Activated CD4-positive, alpha-beta T cell treated with anti-CD3 and anti-CD28 coated beads for 36 hours (primary cell): Measurements from ENCODE around the gene SLC39A2. TPM values are rescaled to one million over a fixed set of nuclear protein-coding genes. Genes with fewer than 3 reads are reported as not detected.
A peak's percentile ranks its signal among the peaks of the same experiment; 100 is the strongest.
"Not testable (repeated sequence)": the region's sequence is repeated elsewhere in the genome, so short reads cannot be mapped to it uniquely, and the experiment has no call there.

Source experiments
- ATAC-seq: fragments of 200-7000 bp; cut with Tn5 transposase; one replicate; pipeline ENCODE4 v1.10.0; 2021; ENCODE audit warnings: mild to moderate bottlenecking, moderate library complexity
- CTCF ChIA-PET: fragments of 350-600 bp; sonication (Branson Sonifier 250); formaldehyde crosslinking; loops from one replicate; lab custom pipeline; 2021; ENCODE audit warnings: antibody characterized with exemption; lab: Charles Lee
- POLR2A ChIA-PET: fragments of 350-600 bp; sonication (Branson Sonifier 250); formaldehyde crosslinking; loops from one replicate; lab custom pipeline; 2021; ENCODE audit warnings: antibody characterized with exemption, inconsistent platforms; lab: Charles Lee
- DNase-seq: peaks from one replicate; pipeline ENCODE4 v3.0.0-alpha.2; 2020
- H3K27ac Mint-ChIP-seq: one replicate; pipeline ENCODE4 v1.8.0; 2021; ENCODE audit warnings: mixed read lengths
- H3K27me3 Mint-ChIP-seq: one replicate; pipeline ENCODE4 v1.8.0; 2021; ENCODE audit warnings: mixed read lengths
- H3K36me3 Mint-ChIP-seq: one replicate; pipeline ENCODE4 v1.8.0; 2021; ENCODE audit warnings: low read depth, mixed read lengths
- H3K4me1 Mint-ChIP-seq: one replicate; pipeline ENCODE4 v1.8.0; 2021; ENCODE audit warnings: mixed read lengths
- H3K4me3 Mint-ChIP-seq: one replicate; pipeline ENCODE4 v1.8.0; 2021; ENCODE audit warnings: mild to moderate bottlenecking, moderate library complexity, mixed read lengths
- H3K9me3 Mint-ChIP-seq: one replicate; pipeline ENCODE4 v1.8.0; 2021; ENCODE audit warnings: low read depth, mixed read lengths
- intact Hi-C, 2 experiments: fragments of 100-400 bp; cut with DNase I in 1 of 2; cut with micrococcal nuclease in 1 of 2; formaldehyde crosslinking; loops; one replicate each; pipeline versions ENCODE4 v1.14.2 to v1.15.1; 2022 to 2024; cut with DNase I, micrococcal nuclease
- total RNA-seq, 2 experiments: library from RNA; stranded (reverse); gene quantifications; one replicate each; pipeline ENCODE4 v1.2.3, GENCODE V29; 2021

Gene SLC39A2, protein sequence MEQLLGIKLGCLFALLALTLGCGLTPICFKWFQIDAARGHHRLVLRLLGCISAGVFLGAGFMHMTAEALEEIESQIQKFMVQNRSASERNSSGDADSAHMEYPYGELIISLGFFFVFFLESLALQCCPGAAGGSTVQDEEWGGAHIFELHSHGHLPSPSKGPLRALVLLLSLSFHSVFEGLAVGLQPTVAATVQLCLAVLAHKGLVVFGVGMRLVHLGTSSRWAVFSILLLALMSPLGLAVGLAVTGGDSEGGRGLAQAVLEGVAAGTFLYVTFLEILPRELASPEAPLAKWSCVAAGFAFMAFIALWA
- total RNA-seq, result under 1 TPM; 0.21 to 0.30 TPM

DNA sequence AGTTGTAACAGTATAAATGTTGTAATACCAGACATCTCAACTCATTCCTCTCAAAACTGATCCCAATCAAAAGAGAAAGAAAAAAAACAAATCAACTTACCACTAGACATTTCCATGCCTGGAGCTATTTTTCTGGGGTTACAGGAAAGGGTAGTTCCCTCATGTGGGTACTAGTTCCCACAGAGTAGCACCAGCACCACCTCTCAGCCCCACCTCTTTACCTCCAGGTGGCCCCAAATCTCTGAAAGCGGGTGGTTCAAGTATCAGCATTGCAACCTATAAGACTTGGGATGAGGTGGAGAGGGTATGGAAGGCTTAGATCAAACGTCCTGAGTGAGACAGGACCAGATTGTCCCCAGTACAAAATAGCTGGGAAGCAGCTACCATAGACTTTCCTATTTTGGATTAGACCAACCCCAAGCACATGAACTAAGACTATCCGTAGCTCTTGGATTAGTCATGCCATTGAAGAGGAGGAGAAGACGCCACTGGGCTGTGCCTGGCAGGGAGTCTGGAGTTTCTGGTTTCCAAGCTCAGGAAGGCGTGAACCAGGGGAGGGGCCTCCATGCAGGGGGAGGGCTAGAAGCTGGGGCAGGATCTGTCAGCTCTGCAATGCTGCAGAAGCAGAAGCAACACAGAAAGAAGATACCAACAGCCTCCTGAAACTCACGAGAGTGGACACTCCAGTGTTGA lies at the start of gene SLC39A2:
Gene SLC39A2, plus strand, starts transcription at position 620 of the 693 bp plus-strand sequence. CDS start 154 bp downstream, outside the sequence.
- no peak for DNase-seq
- H3K36me3 Mint-ChIP-seq, result peaks cover 33% of the 10 kb centered on the region
- ATAC-seq, result peak; percentile 36
- H3K27ac Mint-ChIP-seq, result no peak within 1 kb of the TSS
- H3K9me3 Mint-ChIP-seq, result no peaks in the 10 kb centered on the region
- ChIA-PET CTCF (interaction anchor here (0.6 to 7.1 kb wide), 9 partner anchors 9 to 331 kb away, joined by 3 to 68 read pairs (median 5); no protein-coding TSS in a partner anchor), POLR2A (interaction anchor here (0.6 to 1.2 kb wide), 3 partner anchors 93 to 1508 kb away, joined by 3 read pairs; no protein-coding TSS in a partner anchor)
- H3K27me3 Mint-ChIP-seq, result no peaks in the 10 kb centered on the region
- peaks cover 23% of the 10 kb centered on the region for H3K4me1 Mint-ChIP-seq
- no peak within 1 kb of the TSS for H3K4me3 Mint-ChIP-seq
- intact Hi-C loops, result no loop called here

DNA sequence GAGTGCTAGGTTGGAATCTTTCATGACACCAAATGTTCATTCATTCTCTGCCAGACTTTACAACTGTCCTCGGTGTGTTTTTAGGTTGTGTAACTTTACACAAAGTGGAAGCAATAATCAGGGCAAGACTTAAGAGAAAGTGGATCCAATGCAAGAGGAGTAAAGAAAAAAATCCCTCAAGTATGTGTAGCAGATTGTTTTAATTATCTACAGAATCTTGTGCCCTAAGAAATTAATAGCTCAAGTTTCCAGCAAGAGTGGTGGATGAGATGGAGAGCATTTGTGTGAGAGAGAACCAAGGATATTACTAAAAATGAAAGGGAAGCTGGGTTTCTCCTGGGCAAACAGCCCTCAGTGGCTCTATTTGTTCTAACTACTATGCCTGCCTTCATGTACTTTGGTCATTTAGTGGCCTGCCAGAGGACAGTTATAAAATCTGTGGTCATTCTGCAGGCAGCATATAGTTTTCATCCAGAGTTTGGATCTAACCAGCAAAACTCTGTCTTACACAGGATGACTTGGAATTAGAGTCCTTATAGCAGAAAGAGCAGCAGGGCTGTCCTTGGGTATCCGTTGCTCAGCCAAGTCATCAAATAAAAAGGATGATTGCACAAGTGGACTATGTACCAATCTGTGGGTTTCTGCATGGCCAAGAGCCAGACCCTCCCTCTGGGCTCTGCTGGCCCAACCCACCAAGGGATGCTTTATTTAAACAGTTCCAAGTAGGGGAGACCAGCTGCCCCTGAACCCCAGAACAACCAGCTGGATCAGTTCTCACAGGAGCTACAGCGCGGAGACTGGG lies 44.2 kb upstream of the SLC39A2 start, which contains the start of gene RNASE2:
Gene RNASE2, plus strand, starts transcription at position 752 of the 802 bp plus-strand sequence. CDS start 285 bp downstream, outside the sequence.
- H3K27me3 Mint-ChIP-seq, H3K9me3 Mint-ChIP-seq, intact Hi-C loops, H3K27ac Mint-ChIP-seq, DNase-seq, H3K36me3 Mint-ChIP-seq, POLR2A ChIA-PET, H3K4me3 Mint-ChIP-seq, ATAC-seq: not testable (repeated sequence)
- H3K4me1 Mint-ChIP-seq, result peaks cover 20% of the 10 kb centered on the region
- CTCF ChIA-PET, result interaction anchor here (1.4 kb wide), 1 partner anchor 16 kb away, joined by 4 read pairs; no protein-coding TSS in a partner anchor

DNA sequence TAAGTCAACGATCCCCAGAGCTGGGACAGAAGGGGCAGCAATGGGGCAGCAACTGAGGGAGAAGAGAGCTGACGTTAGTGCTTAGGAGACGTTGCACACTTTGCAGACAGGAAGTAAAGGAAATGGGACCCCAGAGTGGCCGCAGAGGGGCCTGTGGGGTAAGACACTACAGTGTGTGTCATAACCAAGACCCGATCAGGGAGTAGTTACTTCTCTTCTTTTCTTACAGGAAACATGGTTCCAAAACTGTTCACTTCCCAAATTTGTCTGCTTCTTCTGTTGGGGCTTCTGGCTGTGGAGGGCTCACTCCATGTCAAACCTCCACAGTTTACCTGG lies 43.6 kb upstream of the SLC39A2 start:
- intact Hi-C loops, CTCF ChIA-PET, ATAC-seq, H3K36me3 Mint-ChIP-seq, POLR2A ChIA-PET, H3K4me3 Mint-ChIP-seq, H3K27me3 Mint-ChIP-seq, H3K27ac Mint-ChIP-seq, H3K9me3 Mint-ChIP-seq, DNase-seq: not testable (repeated sequence)
- peaks cover 22% of the 10 kb centered on the region for H3K4me1 Mint-ChIP-seq

DNA sequence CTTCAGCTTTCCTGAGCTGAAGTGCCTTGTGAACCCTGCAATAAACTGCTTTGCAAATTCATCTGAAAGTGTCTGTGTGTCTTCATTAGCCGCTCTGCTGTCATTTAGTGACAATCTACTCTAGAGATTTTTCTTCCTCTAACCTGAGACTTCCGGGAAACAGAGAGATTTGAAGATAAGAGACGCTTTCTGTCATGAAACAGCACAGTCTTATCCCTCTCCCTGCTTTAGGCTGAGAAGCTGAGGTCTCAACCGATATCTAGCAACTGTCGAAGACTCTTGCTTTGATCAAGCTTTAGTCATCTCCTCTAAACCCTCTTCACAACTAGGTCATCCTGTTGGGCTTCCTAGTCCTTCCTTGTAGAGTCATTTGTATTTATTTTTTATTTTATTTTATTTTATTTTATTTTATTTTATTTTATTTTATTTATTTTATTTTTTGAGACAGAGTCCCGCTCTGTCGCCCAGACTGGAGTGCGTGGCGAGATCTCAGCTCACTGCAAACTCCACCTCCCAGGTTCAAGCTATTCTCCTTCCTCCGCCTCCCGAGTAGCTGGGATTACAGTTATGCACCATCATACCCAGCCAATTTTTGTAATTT lies 42.6 kb upstream of the SLC39A2 start:
- no peaks in the 10 kb centered on the region for H3K36me3 Mint-ChIP-seq
- H3K27ac Mint-ChIP-seq, result no peak overlapping the region
- H3K27me3 Mint-ChIP-seq, result peaks cover 8% of the 10 kb centered on the region
- intact Hi-C loops, result no loop called here
- ChIA-PET POLR2A (no interaction called here), CTCF (interaction anchor here (0.8 kb wide), 1 partner anchor 18 kb away, joined by 3 read pairs; no protein-coding TSS in a partner anchor)
- DNase-seq (no peak), ATAC-seq (no peak)
- H3K4me1 Mint-ChIP-seq, result peaks cover 27% of the 10 kb centered on the region
- no peak overlapping the region for H3K4me3 Mint-ChIP-seq
- no peaks in the 10 kb centered on the region for H3K9me3 Mint-ChIP-seq

DNA sequence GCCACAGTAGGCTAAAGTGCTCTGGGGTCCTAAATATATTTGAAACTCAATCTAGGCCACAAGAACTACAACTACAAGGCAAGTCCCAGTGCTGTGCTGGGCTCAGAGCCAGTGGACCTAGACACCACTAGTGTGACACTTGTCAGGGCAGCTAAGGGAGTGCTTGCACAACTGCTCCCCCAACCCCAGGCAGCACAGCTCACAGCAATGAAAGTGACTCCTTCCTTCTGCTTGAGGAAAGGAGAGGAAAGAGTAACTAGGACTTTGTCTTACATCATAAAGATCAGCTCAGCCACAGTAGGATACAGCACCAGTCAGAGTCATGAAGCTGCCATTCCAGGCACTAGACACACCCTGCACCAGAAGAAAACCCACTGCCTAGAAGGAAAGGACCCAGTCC lies 40.1 kb upstream of the SLC39A2 start:
- Mint-ChIP-seq H3K27ac (peak overlapping the region; percentile 23), H3K27me3 (peaks cover 15% of the 10 kb centered on the region), H3K4me1 (peaks cover 32% of the 10 kb centered on the region)
- CTCF ChIA-PET, result interaction anchor here (2.4 to 7.9 kb wide), 2 partner anchors 14 to 86 kb away, joined by 16 to 73 read pairs; no protein-coding TSS in a partner anchor
- DNase-seq, ATAC-seq, H3K36me3 Mint-ChIP-seq, H3K9me3 Mint-ChIP-seq, POLR2A ChIA-PET, intact Hi-C loops, H3K4me3 Mint-ChIP-seq: not testable (repeated sequence)

DNA sequence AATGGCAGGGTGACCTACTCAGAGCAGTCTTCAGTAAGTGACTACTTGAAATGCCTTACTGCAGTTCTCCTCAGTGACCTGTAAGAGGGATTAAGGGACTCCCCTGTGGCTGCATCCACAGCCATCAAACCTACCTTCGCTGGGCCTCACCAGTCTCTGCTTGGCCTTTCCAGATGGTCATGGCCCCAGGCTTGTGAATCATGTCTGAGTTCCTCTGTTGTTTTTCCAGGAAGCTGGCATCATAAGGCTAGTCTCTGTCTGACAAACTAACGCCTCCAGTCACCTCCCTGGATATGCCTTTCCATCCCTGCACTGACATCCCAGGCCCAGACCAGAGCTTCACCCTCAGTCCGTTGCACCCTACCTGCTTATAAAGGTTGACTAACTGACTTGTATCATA lies 29.8 kb upstream of the SLC39A2 start:
- intact Hi-C loops, result no loop called here
- CTCF ChIA-PET, result interaction anchor here (0.6 to 5.5 kb wide), 5 partner anchors 9 to 284 kb away, joined by 3 to 70 read pairs (median 3); no protein-coding TSS in a partner anchor
- H3K27ac Mint-ChIP-seq, result no peak overlapping the region
- ATAC-seq, result no peak
- no peak overlapping the region for H3K4me3 Mint-ChIP-seq
- no peaks in the 10 kb centered on the region for H3K36me3 Mint-ChIP-seq
- POLR2A ChIA-PET, result no interaction called here
- H3K4me1 Mint-ChIP-seq, result peaks cover 7% of the 10 kb centered on the region
- H3K9me3 Mint-ChIP-seq, result no peaks in the 10 kb centered on the region
- no peak for DNase-seq
- H3K27me3 Mint-ChIP-seq, result peaks cover 33% of the 10 kb centered on the region

DNA sequence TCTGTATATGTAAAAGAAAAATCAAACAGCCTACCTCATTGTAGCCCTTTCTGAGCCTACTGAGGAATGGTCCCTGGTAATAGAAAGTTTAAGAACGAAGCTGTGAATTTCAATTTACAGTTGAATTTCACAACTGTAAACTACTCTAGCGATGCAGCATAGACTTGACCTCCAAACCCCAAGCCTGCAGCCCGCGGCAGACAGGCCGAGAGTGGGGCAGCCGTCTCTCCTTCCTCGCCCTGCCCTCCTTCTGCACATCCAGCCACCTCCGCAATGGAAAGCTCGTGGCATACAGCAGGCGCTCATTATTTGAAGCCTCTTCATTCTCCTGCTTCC lies 28.5 kb upstream of the SLC39A2 start:
- Mint-ChIP-seq H3K27ac (peak overlapping the region; percentile 73), H3K4me3 (peak overlapping the region; percentile 76), H3K27me3 (peaks cover 29% of the 10 kb centered on the region), H3K9me3 (no peaks in the 10 kb centered on the region), H3K36me3 (no peaks in the 10 kb centered on the region), H3K4me1 (peaks cover 7% of the 10 kb centered on the region)
- DNase-seq (no peak), ATAC-seq (peak; percentile 7)
- intact Hi-C loops, result loop anchor here in 1 of 2 experiments (2.0 kb wide), 1 partner anchor 36 kb away; no protein-coding TSS in a partner anchor
- POLR2A ChIA-PET, result interaction anchor here (0.6 kb wide), 2 partner anchors 59 to 64 kb away, joined by 3 to 5 read pairs; partner anchors contain the start of gene RNASE13
- CTCF ChIA-PET, result interaction anchor here (0.6 to 5.5 kb wide), 46 partner anchors 10 to 627 kb away, joined by 3 to 73 read pairs (median 5); partner anchors contain the start of genes PARP2, PIP4P1 and SLC39A2

DNA sequence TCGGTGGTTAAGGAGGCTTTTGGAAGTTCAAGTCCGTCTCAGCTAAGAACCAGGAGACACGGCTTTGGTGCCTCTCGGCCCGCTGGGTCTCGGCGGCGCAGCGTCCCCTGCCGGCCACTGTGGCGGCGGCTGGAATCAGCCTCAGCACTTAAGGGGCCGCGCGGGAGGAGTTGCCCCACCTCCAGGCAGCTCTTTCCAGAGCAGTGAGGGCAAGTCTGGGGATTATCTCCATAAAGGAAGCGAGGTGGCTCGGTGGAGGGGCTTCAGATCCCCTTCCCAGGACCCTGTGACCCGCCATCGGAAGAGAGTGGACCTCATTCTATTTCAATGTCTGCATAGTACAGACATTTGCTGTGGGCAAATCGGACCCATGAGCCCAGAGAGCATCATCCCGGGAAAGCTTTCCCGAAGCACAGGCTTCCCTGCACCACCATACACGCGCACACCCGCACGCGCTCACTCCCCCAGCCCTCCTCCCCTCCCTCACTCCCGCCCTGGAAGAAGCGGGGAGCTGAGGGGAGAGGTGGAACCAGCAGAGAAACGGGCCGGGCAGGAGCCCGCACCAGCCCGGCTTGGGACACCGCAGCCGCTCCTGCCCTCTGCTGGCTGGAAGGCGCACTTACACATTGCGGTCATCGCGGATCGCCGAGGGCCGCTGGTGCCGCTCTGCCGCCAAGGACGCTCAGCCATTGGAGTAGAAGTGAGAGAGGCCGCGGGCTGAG lies 27.9 kb upstream of the SLC39A2 start:
- H3K36me3 Mint-ChIP-seq, result no peaks in the 10 kb centered on the region
- CTCF ChIA-PET, result interaction anchor here (0.5 to 5.5 kb wide), 54 partner anchors 10 to 628 kb away, joined by 3 to 73 read pairs (median 4); partner anchors contain the start of genes PARP2, PIP4P1 and SLC39A2
- peak; percentile 89 for ATAC-seq
- peaks cover 7% of the 10 kb centered on the region for H3K4me1 Mint-ChIP-seq
- peaks cover 29% of the 10 kb centered on the region for H3K27me3 Mint-ChIP-seq
- peak overlapping the region; percentile 73 for H3K27ac Mint-ChIP-seq
- no peaks in the 10 kb centered on the region for H3K9me3 Mint-ChIP-seq
- intact Hi-C loops, result loop anchor here (1.0 to 2.0 kb wide), 6 partner anchors 10 to 274 kb away; partner anchors contain the start of gene METTL17 (in 1 of the 2)
- POLR2A ChIA-PET, result interaction anchor here (0.6 kb wide), 3 partner anchors 59 to 694 kb away, joined by 3 to 5 read pairs (median 3); partner anchors contain the start of gene RNASE13
- DNase-seq, result peak; percentile 90
- peak overlapping the region; percentile 76 for H3K4me3 Mint-ChIP-seq

DNA sequence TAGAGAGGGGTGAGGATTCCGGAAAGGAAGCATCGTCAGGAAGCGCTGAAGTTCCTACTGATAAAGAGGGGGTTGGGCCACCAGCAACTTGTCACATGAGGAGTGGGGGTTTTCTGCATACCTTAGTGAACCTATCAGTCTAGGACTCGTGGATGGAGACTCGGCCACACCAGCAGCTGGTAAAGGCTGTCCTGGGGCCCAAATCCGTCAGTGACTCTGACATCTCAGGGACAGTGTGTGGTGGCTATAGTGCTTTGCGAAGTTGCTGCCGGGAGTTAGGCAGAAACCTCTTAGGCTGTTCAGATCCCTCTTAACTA lies 27.4 kb upstream of the SLC39A2 start:
- ATAC-seq, result no peak
- H3K27ac Mint-ChIP-seq, result peak overlapping the region; percentile 73
- CTCF ChIA-PET, result interaction anchor here (0.5 to 5.5 kb wide), 36 partner anchors 10 to 628 kb away, joined by 3 to 73 read pairs (median 5); partner anchors contain the start of genes PARP2, PIP4P1, RNASE6 and SLC39A2

More for the DNA sequence above, 27.4 kb upstream of the SLC39A2 start:
- Mint-ChIP-seq H3K36me3 (no peaks in the 10 kb centered on the region), H3K4me1 (peaks cover 7% of the 10 kb centered on the region), H3K9me3 (no peaks in the 10 kb centered on the region), H3K4me3 (peak overlapping the region; percentile 76), H3K27me3 (peaks cover 27% of the 10 kb centered on the region)
- intact Hi-C loops, result loop anchor here (1.0 to 2.0 kb wide), 6 partner anchors 10 to 274 kb away; partner anchors contain the start of gene METTL17 (in 1 of the 2)
- POLR2A ChIA-PET, result interaction anchor here (0.6 kb wide), 1 partner anchor 113 kb away, joined by 5 read pairs; no protein-coding TSS in a partner anchor
- no peak for DNase-seq
